Kasumi-1 (cell line): Measurements from ENCODE around the gene STEAP3.

Source experiments
- DNase-seq, 2 experiments: peaks; one replicate each; lab custom pipeline; 2025; lab: John Stamatoyannopoulos, UW

The STEAP3 gene

GRCh38 chr2:119291588-119292167 is 68.0 kb downstream of the STEAP3 start:
- DNase-seq, result no peak

DNA sequence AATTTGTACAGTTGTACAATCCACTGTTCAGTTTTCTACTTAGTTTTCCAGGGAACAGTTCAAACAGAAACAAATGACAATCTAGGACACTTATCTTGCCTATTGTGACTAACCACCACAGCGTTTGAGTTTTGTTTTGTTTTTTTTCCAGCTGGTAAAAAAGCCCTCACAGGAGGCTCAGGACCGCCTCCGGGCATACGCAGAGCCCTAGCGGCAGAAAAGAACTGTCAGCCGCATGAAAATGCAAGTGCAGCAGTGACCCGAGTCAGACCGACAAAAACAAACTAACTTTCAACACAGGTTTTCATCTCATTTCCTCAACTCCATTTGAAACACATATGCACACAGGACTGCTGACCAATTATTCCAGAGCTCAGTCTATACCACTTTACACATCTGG is 68.6 kb downstream of the STEAP3 start:
- no peak for DNase-seq

DNA sequence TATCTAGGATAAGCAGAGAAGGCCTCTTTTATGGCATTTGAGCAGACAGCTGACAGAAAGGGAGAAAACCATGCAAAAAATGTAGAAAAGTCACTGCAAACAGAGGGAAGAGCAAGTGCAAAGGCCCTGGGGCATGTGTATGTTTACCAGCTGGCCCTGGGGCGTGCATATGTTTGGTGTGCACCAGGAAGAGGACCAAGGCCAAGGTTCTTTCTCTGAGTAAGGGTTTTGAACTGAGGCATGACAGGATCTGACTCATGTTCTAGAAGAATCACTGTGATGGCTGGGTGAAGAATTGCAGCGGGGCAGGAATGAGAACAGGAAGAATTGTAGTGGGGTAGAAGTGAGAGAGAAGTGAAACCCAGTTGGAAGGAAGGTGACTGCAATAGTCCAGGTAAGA is 69.6 kb downstream of the STEAP3 start:
- DNase-seq, result no peak

DNA sequence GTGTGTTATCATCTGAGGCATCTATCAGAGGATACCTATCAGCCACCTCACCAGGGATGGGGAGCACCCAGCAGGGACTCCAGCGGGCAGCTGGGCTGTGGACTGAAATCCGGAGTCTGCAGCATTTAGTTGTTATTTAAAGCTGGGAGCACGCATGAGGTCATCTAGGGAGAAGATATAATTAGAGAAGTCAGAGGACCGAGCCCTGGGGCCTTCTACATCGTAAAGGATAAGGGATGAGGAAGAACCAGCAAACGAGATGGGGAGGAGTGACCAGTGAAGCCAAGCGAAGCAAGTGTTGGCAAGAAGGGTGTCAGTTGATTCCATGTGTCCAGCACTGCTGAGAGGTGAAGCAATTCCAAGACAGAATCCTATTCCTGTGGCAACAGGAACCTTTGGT is 70.3 kb downstream of the STEAP3 start:
- no peak for DNase-seq

- DNase-seq, result no peak
Observed at GRCh38 chr2:119294671-119295070, 71.0 kb downstream of the STEAP3 start.

DNA sequence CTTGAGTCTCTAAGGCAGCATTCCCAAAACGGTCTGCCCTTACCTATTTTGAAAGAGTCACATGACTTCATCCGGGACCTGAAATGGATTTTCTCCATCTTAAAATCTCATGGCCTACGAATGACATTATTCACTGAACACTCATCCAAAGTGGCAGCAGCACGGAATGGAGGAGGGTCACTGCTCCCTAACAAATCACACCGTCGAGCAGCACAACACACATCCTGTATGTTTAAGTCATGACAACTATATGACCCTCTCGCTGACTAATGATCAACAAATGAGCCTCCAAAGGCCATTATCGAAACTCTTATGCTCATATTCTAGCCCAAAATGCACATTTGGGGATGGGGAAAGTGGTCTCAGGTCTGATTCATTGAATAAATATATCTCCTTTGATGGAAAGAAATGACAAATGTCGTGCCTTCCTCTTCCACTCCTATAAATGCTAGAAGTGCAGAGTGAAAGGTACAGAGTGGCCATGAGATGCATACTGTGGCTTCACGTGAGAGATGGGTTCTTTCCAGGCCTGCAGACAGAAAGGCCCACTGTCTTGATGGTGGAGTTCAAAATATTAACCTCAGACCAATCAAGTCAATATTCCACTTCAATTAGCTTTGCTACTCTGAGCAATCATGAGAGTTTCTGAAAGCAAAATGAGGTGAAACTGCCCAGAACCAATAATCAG is 72.2 kb downstream of the STEAP3 start:
- no peak for DNase-seq

GRCh38 chr2:119301413-119301812 is 77.8 kb downstream of the STEAP3 start:
- DNase-seq, result no peak

- no peak for DNase-seq
Observed at GRCh38 chr2:119304847-119305246, 81.2 kb downstream of the STEAP3 start.

GRCh38 chr2:119305497-119306195 is 82.0 kb downstream of the STEAP3 start:
- DNase-seq, result no peak

- DNase-seq, result no peak
Observed at GRCh38 chr2:119306196-119306590, 82.6 kb downstream of the STEAP3 start.

DNA sequence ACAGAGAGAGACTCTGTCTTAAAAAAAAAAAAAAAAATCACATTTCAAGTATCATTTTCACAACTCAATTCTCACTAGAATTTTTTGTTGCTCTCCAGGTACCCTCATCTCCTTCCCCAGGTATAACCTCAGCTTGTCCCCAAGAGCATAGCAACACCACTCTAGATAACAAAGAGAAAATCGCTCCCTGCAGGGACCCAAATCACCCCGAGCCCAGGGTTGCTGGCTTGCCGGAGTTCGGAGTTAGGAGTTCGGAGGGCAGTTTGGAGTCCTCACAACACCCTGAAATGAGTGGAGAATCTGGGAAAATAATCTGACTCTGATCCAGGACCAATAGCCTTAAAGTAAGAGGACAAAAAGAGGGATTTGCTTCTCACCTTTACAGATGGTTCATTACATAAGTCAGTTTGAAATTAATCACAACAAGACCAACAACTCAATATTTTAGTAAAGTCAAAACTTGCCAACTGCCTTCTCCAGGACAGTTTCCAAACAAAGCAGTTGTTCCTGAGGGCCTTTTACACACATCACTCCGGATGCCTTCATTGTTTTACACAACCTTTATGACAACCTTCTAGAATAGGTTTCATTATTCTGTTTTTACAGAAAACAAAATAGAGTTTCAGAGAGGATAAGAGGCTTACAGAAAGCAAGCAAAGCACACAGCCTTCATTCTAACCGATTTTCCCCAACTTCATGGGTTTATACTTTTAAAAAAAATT is 83.9 kb downstream of the STEAP3 start:
- DNase-seq, result no peak

- DNase-seq, result no peak
Observed at GRCh38 chr2:119308793-119309330, 85.2 kb downstream of the STEAP3 start.

GRCh38 chr2:119311371-119311770 is 87.7 kb downstream of the STEAP3 start:
- no peak for DNase-seq

- DNase-seq, result no peak
Observed at GRCh38 chr2:119311831-119312230, 88.2 kb downstream of the STEAP3 start.
